ENCODE data around the gene ZCCHC12.

ZCCHC12 gene

GRCh38 chrX:118867251-118867650, 43.6 kb downstream of the ZCCHC12 start:
- DNase-seq (ENCODE audit: low read depth, low spot score): peak; percentile 6

- peak; percentile 17 for DNase-seq (ENCODE audit: low read depth, low spot score)
Measured at GRCh38 chrX:118872102-118872566, 48.5 kb downstream of the ZCCHC12 start.
